ENCODE data around the gene C1RL. TPM values are rescaled to one million over a fixed set of nuclear protein-coding genes. Genes with fewer than 3 reads are reported as not detected.
"Not testable (repeated sequence)": the region's sequence is repeated elsewhere in the genome, so short reads cannot be mapped to it uniquely, and the experiment has no call there.

Gene C1RL
- total RNA-seq, 4 donors from 2014 or later = 28.5 to 50.8 (median 34.7) TPM

DNA sequence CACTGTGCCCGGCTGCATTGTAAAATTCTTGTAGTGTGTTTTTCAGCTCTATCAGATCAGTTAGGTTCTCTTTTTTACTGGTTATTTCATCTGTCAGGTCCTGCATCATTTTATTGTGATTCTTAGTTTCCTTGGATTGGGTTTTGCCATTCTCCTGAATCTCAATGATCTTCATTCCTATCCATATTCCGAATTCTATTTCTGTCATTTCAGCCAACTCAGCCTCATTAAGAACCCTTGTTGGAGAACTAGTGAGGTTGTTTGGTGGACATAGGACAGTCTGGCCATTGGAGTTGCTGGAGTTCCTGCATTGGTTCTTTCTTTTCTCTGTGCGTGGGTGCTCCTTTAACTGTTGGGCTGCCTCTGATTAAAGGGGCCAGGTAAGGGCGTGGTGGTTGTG, 54.1 kb downstream of the C1RL start:
- TF ChIP-seq EP300 (IDR thresholded peaks at IDR 0.05) = no peak
- no peak for TF ChIP-seq POLR2A (IDR thresholded peaks at IDR 0.05)
- no peaks in the 10 kb centered on the region for H3K27me3 ChIP-seq
- DNase-seq (ENCODE audit: low spot score in 2 of 2) = no peak
- H3K36me3 ChIP-seq = no peaks in the 10 kb centered on the region
- WGBS = 92% methylated on average over 4 of the region's 4 CpGs
- H3K4me3 ChIP-seq = no peak overlapping the region
- H3K9me3 ChIP-seq = no peaks in the 10 kb centered on the region
- peaks cover 3% of the 10 kb centered on the region for H3K4me1 ChIP-seq
- no peak overlapping the region for H3K27ac ChIP-seq

DNA sequence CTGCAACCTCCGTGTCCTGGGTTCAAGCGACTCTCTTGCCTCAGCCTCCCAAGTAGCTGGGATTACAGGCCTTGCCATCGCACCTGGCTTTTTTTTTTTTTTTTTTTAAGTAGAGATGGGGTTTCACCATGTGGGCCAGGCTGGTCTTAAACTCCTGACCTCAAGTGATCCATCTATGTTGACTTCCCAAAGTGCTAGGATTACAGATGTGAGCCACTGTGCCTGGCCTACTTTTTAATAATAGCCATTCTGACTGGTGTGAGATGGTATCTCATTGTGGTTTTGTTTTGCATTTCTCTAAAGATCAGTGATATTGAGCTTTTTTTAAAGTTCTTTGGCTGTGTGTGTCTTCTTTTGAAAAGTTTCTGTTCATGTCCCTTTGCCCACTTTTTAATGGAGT, 59.0 kb downstream of the C1RL start:
- H3K36me3 ChIP-seq; H3K4me3 ChIP-seq; H3K27me3 ChIP-seq; H3K4me1 ChIP-seq; DNase-seq (ENCODE audit: low spot score in 2 of 2); H3K9me3 ChIP-seq; H3K27ac ChIP-seq: not testable (repeated sequence)
- WGBS = 100% methylated on average over 3 of the region's 3 CpGs

DNA sequence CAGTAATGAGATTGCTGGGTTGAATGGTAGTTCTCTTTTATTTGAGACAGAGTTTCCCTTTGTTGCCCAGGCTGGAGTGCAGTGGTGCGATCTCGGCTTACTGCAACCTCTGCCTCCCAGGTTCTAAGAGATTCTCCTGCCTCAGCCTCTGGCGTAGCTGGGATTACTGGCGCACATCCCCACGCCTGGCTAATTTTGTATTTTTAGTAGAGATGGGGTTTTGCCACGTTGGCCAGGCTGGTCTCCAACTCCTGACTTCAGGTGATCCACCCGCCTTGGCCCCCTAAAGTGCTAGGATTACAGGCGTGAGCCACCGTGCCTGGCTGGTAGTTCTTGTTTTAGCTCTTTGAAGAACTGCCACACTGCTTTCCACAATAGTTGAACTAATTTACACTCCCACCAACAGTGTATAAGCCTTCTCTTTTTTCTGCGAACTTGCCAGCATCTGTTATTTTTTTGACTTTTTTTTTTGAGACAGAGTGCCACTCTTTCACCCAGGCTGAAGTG, 59.5 kb downstream of the C1RL start:
- 81% methylated on average over 10 of the region's 10 CpGs for WGBS
- H3K4me3 ChIP-seq; H3K27ac ChIP-seq; H3K36me3 ChIP-seq; H3K9me3 ChIP-seq; H3K27me3 ChIP-seq; H3K4me1 ChIP-seq; DNase-seq (ENCODE audit: low spot score in 2 of 2): not testable (repeated sequence)

DNA sequence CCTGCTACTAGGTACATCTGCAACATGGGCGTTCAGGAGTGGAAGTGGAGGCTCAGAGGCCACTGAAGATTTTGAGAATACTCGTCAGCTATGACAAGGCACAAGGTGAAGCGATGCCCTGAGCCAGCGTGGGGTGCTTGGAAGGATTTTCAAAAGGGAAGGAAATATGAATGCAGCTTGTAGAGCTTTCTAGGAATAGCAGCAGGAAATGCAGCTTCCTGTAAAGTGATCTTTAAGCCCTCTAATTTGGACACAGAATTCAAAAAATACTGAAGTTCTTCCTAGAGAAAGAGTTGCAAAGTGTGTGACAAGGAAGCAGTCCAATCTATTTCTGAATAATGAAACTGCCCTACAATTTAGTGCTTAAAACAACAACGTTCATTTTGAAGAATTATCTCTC, 61.7 kb downstream of the C1RL start:
- WGBS = 66% methylated on average over 5 of the region's 5 CpGs
- Histone ChIP-seq H3K4me3 (no peak overlapping the region), H3K27ac (no peak overlapping the region), H3K4me1 (peaks cover 3% of the 10 kb centered on the region), H3K36me3 (no peaks in the 10 kb centered on the region), H3K27me3 (no peaks in the 10 kb centered on the region), H3K9me3 (no peaks in the 10 kb centered on the region)
- DNase-seq (ENCODE audit: low spot score in 2 of 2) = no peak
- TF ChIP-seq EP300 (IDR thresholded peaks at IDR 0.05) = no peak
- TF ChIP-seq, protein P1, sequence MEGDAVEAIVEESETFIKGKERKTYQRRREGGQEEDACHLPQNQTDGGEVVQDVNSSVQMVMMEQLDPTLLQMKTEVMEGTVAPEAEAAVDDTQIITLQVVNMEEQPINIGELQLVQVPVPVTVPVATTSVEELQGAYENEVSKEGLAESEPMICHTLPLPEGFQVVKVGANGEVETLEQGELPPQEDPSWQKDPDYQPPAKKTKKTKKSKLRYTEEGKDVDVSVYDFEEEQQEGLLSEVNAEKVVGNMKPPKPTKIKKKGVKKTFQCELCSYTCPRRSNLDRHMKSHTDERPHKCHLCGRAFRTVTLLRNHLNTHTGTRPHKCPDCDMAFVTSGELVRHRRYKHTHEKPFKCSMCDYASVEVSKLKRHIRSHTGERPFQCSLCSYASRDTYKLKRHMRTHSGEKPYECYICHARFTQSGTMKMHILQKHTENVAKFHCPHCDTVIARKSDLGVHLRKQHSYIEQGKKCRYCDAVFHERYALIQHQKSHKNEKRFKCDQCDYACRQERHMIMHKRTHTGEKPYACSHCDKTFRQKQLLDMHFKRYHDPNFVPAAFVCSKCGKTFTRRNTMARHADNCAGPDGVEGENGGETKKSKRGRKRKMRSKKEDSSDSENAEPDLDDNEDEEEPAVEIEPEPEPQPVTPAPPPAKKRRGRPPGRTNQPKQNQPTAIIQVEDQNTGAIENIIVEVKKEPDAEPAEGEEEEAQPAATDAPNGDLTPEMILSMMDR (IDR thresholded peaks at IDR 0.05) = no peak
- no peak for TF ChIP-seq POLR2AphosphoS5 (IDR thresholded peaks at IDR 0.05)

GRCh38 chr12:7046383-7047105, 62.5 kb downstream of the C1RL start:
- H3K4me3 ChIP-seq = no peak overlapping the region
- H3K36me3 ChIP-seq = no peaks in the 10 kb centered on the region
- H3K27ac ChIP-seq = no peak overlapping the region
- H3K9me3 ChIP-seq = no peaks in the 10 kb centered on the region
- H3K27me3 ChIP-seq = no peaks in the 10 kb centered on the region
- DNase-seq (ENCODE audit: low spot score in 2 of 2) = no peak
- TF ChIP-seq, protein P1 (IDR thresholded peaks at IDR 0.05) = no peak
- TF ChIP-seq POLR2AphosphoS5 (IDR thresholded peaks at IDR 0.05) (no peak), EP300 (IDR thresholded peaks at IDR 0.05) (no peak), POLR2A (IDR thresholded peaks at IDR 0.05) (no peak)
- peaks cover 3% of the 10 kb centered on the region for H3K4me1 ChIP-seq
- 83% methylated on average over 5 of the region's 5 CpGs for WGBS

- WGBS = 94% methylated on average over 9 of the region's 9 CpGs
- TF ChIP-seq EP300 (IDR thresholded peaks at IDR 0.05) (no peak), POLR2AphosphoS5 (IDR thresholded peaks at IDR 0.05) (no peak), POLR2A (IDR thresholded peaks at IDR 0.05) (no peak)
- no peak overlapping the region for H3K4me3 ChIP-seq
- H3K9me3 ChIP-seq = no peaks in the 10 kb centered on the region
- no peak overlapping the region for H3K27ac ChIP-seq
- no peaks in the 10 kb centered on the region for H3K36me3 ChIP-seq
- no peak for DNase-seq (ENCODE audit: low spot score in 2 of 2)
- no peaks in the 10 kb centered on the region for H3K27me3 ChIP-seq
- H3K4me1 ChIP-seq = peaks cover 3% of the 10 kb centered on the region
Observed at GRCh38 chr12:7045913-7046312, 63.1 kb downstream of the C1RL start.

Other genes starting within 250 kb of the C1RL start
- gene TPI1, start 241.7 kb downstream of the C1RL start, total RNA-seq = 100 to 1,000 TPM; 185 to 498 (median 405) TPM
- 10 to 100 TPM in 1 of 4 donors, 1 to 10 TPM in 3; 3.0 to 16.5 (median 7.5) TPM for gene SPSB2, start 235.9 kb downstream of the C1RL start, total RNA-seq
- 10 to 100 TPM in 2 of 4 donors, 1 to 10 TPM in 2; 4.3 to 15.8 (median 8.5) TPM for gene LRRC23, start 204.4 kb downstream of the C1RL start, total RNA-seq
- gene ENO2, start 194.6 kb downstream of the C1RL start, total RNA-seq = 10 to 100 TPM in 1 of 4 donors, 1 to 10 TPM in 3; 1.3 to 15.4 (median 6.9) TPM
- gene ATN1, start 181.3 kb downstream of the C1RL start, total RNA-seq = 100 to 1,000 TPM in 1 of 4 donors, 10 to 100 TPM in 3; 58.4 to 137 (median 67.7) TPM
- not detected for gene RNU7-1, start 165.4 kb downstream of the C1RL start, total RNA-seq
- gene C12orf57, start 165.2 kb downstream of the C1RL start, total RNA-seq = 100 to 1,000 TPM; 251 to 495 (median 436) TPM
- gene PTPN6, start 157.9 kb downstream of the C1RL start, total RNA-seq = 10 to 100 TPM; 18.5 to 59.1 (median 39.4) TPM
- gene PHB2, start 138.6 kb downstream of the C1RL start, total RNA-seq = 100 to 1,000 TPM; 161 to 232 (median 207) TPM
- 10 to 100 TPM; 12.3 to 27.0 (median 22.1) TPM for gene EMG1, start 138.3 kb downstream of the C1RL start, total RNA-seq
- gene LPCAT3, start 90.7 kb downstream of the C1RL start, total RNA-seq = 10 to 100 TPM; 51.3 to 79.3 (median 56.8) TPM
- gene C1S, start 48.5 kb downstream of the C1RL start, total RNA-seq = 10 to 100 TPM; 62.6 to 99.6 (median 65.6) TPM
- 100 to 1,000 TPM in 2 of 4 donors, 10 to 100 TPM in 2; 70.2 to 166 (median 95.4) TPM for gene C1R, start 16.8 kb downstream of the C1RL start, total RNA-seq
- 1 to 10 TPM in 1 of 4 donors, under 1 TPM in 1, not detected in 2; 0.98 to 2.1 TPM for gene RBP5, start 19.7 kb upstream of the C1RL start, total RNA-seq
- gene CLSTN3, start 21.2 kb upstream of the C1RL start, total RNA-seq = 10 to 100 TPM; 29.9 to 69.8 (median 39.1) TPM
- 10 to 100 TPM; 35.9 to 49.3 (median 41.5) TPM for gene PEX5, start 80.5 kb upstream of the C1RL start, total RNA-seq
- not detected for gene ACSM4, start 194.9 kb upstream of the C1RL start, total RNA-seq

Data from suprapubic skin (tissue), 4 donors.